Natural killer cell (primary cell): ENCODE measurements around the gene R3HDM1. TPM values are rescaled to one million over a fixed set of nuclear protein-coding genes. Genes with fewer than 3 reads are reported as not detected.
A peak's percentile ranks its signal among the peaks of the same experiment; 100 is the strongest.
"Not testable (repeated sequence)": the region's sequence is repeated elsewhere in the genome, so short reads cannot be mapped to it uniquely, and the experiment has no call there.

Experiments used
- ATAC-seq, 3 donors: fragments of 150-1000 bp in 2 of 3; fragments of 200-7000 bp in 1 of 3; cut with Tn5 transposase; 1 replicate in 1 of 3; 2 replicates in 2 of 3; pipeline ENCODE4 v1.10.0; 2021; ENCODE audit warnings: mild to moderate bottlenecking in 2 of 3, moderate library complexity in 2 of 3
- DNase-seq, 2 donors: peaks; one replicate each; pipeline versions ENCODE4 v3.0.0 to v3.0.0-alpha.2; 2013 to 2021; ENCODE audit warnings: mixed read lengths in 1 of 2
- H3K27ac ChIP-seq: one replicate; pipeline ENCODE4 v1.5.1; 2013; ENCODE audit warnings: mild to moderate bottlenecking, low read length
- H3K27me3 ChIP-seq: one replicate; pipeline ENCODE4 v1.6.1; 2013; ENCODE audit warnings: low read length; ENCODE audit not compliant: control insufficient read depth, insufficient read depth
- H3K36me3 ChIP-seq: one replicate; pipeline ENCODE4 v1.6.1; 2013; ENCODE audit warnings: low read length; ENCODE audit not compliant: control insufficient read depth, insufficient read depth
- H3K4me1 ChIP-seq: one replicate; pipeline ENCODE4 v1.6.1; 2013; ENCODE audit warnings: low read length; ENCODE audit not compliant: control insufficient read depth, insufficient read depth
- H3K4me3 ChIP-seq: one replicate; pipeline ENCODE4 v1.5.1; 2013; ENCODE audit warnings: low read length
- H3K9me3 ChIP-seq: one replicate; pipeline ENCODE4 v1.6.1; 2013; ENCODE audit warnings: low read length; ENCODE audit not compliant: control insufficient read depth, insufficient read depth
- H3K27ac Mint-ChIP-seq, 2 donors: one replicate each; pipeline ENCODE4 v1.8.0; 2022; ENCODE audit warnings: mild to moderate bottlenecking in 2 of 2, mixed read lengths in 2 of 2, moderate library complexity in 1 of 2
- H3K27me3 Mint-ChIP-seq, 2 donors: one replicate each; pipeline ENCODE4 v1.8.0; 2022; ENCODE audit warnings: low read depth in 2 of 2, mixed read lengths in 2 of 2
- H3K36me3 Mint-ChIP-seq: one replicate; pipeline ENCODE4 v1.8.0; 2022; ENCODE audit warnings: mixed read lengths
- H3K4me1 Mint-ChIP-seq, 2 donors: one replicate each; pipeline ENCODE4 v1.8.0; 2022; ENCODE audit warnings: mixed read lengths in 2 of 2
- H3K4me3 Mint-ChIP-seq: one replicate; pipeline ENCODE4 v1.8.0; 2022; ENCODE audit warnings: mild to moderate bottlenecking, moderate library complexity, mixed read lengths
- H3K9me3 Mint-ChIP-seq, 2 donors: one replicate each; pipeline ENCODE4 v1.8.0; 2022; ENCODE audit warnings: mixed read lengths in 2 of 2
- CTCF ChIP-seq: fragments of 200-600 bp; IDR thresholded peaks from one replicate; pipeline ENCODE4 v1.8.0; 2022; ENCODE audit warnings: antibody characterized with exemption
- WGBS: methylation state at CpG from one replicate; pipeline ENCODE4 v1.1.7; 2013; ENCODE audit warnings: missing lambda C conversion rate; ENCODE audit not compliant: insufficient coverage; 5-methylcytosine and 5-hydroxymethylcytosine counted together
- intact Hi-C: fragments of 100-400 bp; cut with micrococcal nuclease; formaldehyde crosslinking; loops from one replicate; pipeline ENCODE4 v1.14.2; 2022
- total RNA-seq, 4 donors: library from RNA; stranded (reverse); fragments of 120-200 nt in 1 of 4; gene quantifications; one replicate each; pipeline versions ENCODE4 v1.2.3 to v1.2.4, GENCODE V29; 2013 to 2022

Gene R3HDM1
- total RNA-seq, 3 donors from 2014 or later (not counting 1 experiment from before 2014, with no cell fraction given), result 34.9 to 48.6 (median 39.7) TPM

- Mint-ChIP-seq H3K36me3 (no peaks in the 10 kb centered on the region), H3K9me3 (no peaks in the 10 kb centered on the region), H3K4me1 (no peaks in the 10 kb centered on the region), H3K27ac (no peak overlapping the region), H3K4me3 (no peak overlapping the region), H3K27me3 (no peaks in the 10 kb centered on the region)
- TF ChIP-seq CTCF, result no peak
- no peak for DNase-seq
- WGBS, result 90% methylated on average over 2 of the region's 4 CpGs
- Histone ChIP-seq H3K4me3 (no peak overlapping the region), H3K4me1 (no peaks in the 10 kb centered on the region), H3K36me3 (peaks cover 7% of the 10 kb centered on the region), H3K27me3 (no peaks in the 10 kb centered on the region), H3K9me3 (no peaks in the 10 kb centered on the region), H3K27ac (no peak overlapping the region)
- intact Hi-C loops, result no loop called here
- no peak for ATAC-seq
Measured at GRCh38 chr2:135708159-135708558, 176.9 kb downstream of the R3HDM1 start.

DNA sequence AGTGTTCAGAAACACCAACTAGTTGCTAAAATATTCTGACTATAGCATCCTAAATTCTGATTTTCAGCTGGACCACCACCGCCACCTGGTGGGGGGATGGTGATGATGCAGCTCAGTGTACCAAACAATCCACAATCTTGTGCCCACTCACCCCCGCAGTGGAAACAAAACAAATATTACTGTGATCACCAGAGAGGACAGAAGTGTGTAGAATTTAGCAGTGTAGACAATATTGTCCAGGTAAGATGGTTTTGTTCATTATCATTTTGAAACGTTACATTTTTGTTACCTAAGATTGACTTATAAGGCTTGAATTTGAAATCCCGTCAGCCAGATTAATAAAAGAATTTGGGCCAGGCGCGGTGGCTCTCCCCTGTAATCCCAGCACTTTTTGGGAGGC is 178.7 kb downstream of the R3HDM1 start:
- Mint-ChIP-seq H3K4me1 (no peaks in the 10 kb centered on the region), H3K9me3 (no peaks in the 10 kb centered on the region), H3K27me3 (no peaks in the 10 kb centered on the region), H3K27ac (no peak overlapping the region), H3K36me3 (no peaks in the 10 kb centered on the region), H3K4me3 (no peak overlapping the region)
- WGBS, result 95% methylated on average over 4 of the region's 6 CpGs
- H3K27me3 ChIP-seq, result no peaks in the 10 kb centered on the region
- peak; percentile 60 to 80 for DNase-seq
- TF ChIP-seq CTCF, result peak; percentile 97
- no peaks in the 10 kb centered on the region for H3K9me3 ChIP-seq
- H3K27ac ChIP-seq, result no peak overlapping the region
- intact Hi-C loops, result loop anchor here (1.0 kb wide), 3 partner anchors 237 to 721 kb away; no protein-coding TSS in a partner anchor
- ATAC-seq, result peak; percentile 81 to 82 (median 81)
- H3K36me3 ChIP-seq, result peaks cover 9% of the 10 kb centered on the region
- H3K4me3 ChIP-seq, result no peak overlapping the region
- H3K4me1 ChIP-seq, result no peaks in the 10 kb centered on the region

DNA sequence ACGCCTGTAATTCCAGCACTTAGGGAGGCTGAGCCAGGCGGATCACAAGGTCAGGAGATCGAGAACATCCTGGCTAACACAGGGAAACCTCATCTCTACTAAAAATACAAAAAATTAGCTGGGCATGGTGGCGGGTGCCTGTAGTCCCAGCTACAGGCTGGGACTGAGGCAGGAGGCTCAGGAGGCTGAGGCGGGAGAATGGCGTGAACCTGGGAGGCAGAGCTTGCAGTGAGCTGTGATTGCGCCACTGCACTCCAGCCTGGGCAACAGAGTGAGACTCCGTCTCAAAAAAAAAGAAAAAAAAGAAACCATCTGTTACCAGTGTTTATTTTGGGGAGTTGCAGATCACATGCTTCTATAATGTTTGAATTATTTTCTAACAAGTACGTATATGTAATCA is 183.8 kb downstream of the R3HDM1 start:
- H3K9me3 ChIP-seq, H3K9me3 Mint-ChIP-seq, H3K27me3 ChIP-seq, intact Hi-C loops, H3K4me3 ChIP-seq, H3K27me3 Mint-ChIP-seq, H3K4me1 Mint-ChIP-seq, H3K4me1 ChIP-seq, H3K27ac Mint-ChIP-seq, ATAC-seq, H3K27ac ChIP-seq, DNase-seq, H3K4me3 Mint-ChIP-seq: not testable (repeated sequence)
- peaks cover 18% of the 10 kb centered on the region for H3K36me3 Mint-ChIP-seq
- H3K36me3 ChIP-seq, result peaks cover 21% of the 10 kb centered on the region
- WGBS, result 97% methylated on average over 9 of the region's 9 CpGs

GRCh38 chr2:135728064-135728743 is 196.9 kb downstream of the R3HDM1 start:
- H3K9me3 Mint-ChIP-seq, result no peaks in the 10 kb centered on the region
- no peak for ATAC-seq
- no peaks in the 10 kb centered on the region for H3K36me3 Mint-ChIP-seq
- no peaks in the 10 kb centered on the region for H3K27me3 Mint-ChIP-seq
- no peak overlapping the region for H3K27ac Mint-ChIP-seq
- TF ChIP-seq CTCF, result no peak
- H3K4me1 ChIP-seq, result no peaks in the 10 kb centered on the region
- intact Hi-C loops, result no loop called here
- 100% methylated on average over 2 of the region's 2 CpGs for WGBS
- no peak overlapping the region for H3K4me3 ChIP-seq
- no peak overlapping the region for H3K27ac ChIP-seq
- H3K36me3 ChIP-seq, result peaks cover 14% of the 10 kb centered on the region
- H3K27me3 ChIP-seq, result no peaks in the 10 kb centered on the region
- DNase-seq, result no peak
- no peaks in the 10 kb centered on the region for H3K9me3 ChIP-seq
- no peak overlapping the region for H3K4me3 Mint-ChIP-seq
- no peaks in the 10 kb centered on the region for H3K4me1 Mint-ChIP-seq
